GM21723 (cell line): ENCODE results near the gene AVPR1A.
A peak's percentile ranks its signal among the peaks of the same experiment; 100 is the strongest.
"Not testable (repeated sequence)": the region's sequence is repeated elsewhere in the genome, so short reads cannot be mapped to it uniquely, and the experiment has no call there.

Experiments
- ATAC-seq: cut with Tn5 transposase; IDR thresholded peaks from one replicate; pipeline ENCODE4 v1.9.1; 2021; ENCODE audit warnings: mild to moderate bottlenecking, moderate library complexity; ENCODE audit not compliant: unreplicated experiment

AVPR1A gene

DNA sequence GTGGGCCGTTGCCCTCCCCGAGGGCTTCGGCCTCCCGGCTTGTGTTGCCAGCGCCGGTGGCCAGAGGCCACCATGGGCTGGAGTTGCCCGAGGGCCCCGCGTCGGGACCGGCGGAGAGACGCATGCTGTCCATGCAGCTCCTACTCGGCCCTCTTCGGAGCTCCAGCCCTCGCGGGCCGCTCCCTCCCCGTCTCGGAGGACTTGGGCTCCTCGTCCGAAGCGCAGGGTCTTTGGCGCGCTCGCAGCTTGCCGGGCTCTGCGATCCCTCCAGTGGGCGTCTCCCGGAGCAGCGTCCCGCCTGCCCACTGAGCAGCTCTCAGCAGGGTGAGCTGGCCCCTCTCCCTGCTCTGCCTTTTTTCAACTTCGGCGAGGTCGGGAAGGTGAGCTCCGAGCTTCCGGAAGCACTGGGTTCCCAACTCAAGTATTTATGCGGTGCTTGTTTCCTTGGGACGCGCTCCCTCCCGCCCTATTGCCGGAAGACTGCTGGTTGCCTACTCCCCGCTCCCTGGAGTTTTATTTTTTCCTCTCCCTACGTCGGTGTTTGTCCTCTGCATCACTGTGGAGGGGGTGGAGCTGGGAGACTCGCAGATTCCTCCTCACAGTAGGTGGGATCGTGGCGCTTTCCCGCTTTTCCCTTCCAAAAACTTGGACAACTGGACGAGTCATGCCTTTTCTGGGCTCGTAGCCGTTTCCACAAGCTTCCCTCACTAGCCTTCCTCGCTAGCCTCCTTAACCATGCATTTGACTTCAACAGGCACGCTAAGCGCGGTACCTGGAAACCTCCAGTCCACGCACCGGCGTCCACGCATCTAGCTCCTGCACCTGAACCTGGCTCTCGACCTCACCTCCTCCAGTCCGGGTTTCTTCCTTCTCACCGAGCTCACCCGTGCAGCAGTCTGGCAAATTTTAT lies at the start of gene AVPR1A:
AVPR1A (minus strand) TSS at position 489 of the 910 bp plus-strand sequence; CDS start at position 124, 365 bp downstream.
- ATAC-seq = no peak

DNA sequence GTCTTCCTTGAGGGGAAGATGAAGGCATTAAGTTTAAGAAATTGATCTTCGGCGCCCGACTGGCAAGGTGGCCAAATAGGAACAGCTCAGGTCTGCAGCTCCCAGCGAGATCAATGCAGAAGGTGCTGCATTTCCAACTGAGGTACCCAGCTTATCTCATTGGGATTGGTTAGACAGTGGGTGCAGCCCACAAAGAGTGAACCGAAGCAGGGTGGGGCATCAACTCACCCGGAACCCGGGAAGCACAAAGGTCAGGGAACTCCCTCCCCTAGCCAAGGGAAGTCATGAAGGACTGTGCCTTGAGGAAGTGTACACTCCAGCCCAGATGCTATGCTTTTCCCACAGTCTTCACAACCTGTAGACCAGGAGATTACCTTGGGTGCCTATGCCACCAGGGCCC lies 45.2 kb upstream of the AVPR1A start:
- ATAC-seq = no peak

DNA sequence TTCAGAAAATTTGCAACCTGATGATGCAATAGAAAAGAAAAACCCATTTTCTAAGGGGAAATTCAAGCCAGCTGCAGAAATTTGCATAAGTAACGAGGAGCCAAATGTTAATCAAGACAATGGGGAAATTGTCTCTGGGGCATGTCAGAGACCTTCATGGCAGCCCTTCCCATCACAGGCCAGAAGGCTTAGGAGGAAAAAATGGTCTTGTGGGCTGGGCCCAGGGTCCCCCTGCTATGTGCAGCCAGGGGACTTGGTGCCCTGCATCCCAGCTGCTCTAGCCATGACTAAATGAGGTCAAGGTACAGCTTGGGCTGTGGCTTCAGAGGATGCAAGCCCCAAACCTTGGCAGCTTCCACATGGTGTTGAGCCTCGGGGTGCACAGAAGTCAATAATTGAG lies 28.2 kb upstream of the AVPR1A start:
- no peak for ATAC-seq

GRCh38 chr12:63170321-63170720 lies 19.3 kb upstream of the AVPR1A start:
- ATAC-seq = no peak

DNA sequence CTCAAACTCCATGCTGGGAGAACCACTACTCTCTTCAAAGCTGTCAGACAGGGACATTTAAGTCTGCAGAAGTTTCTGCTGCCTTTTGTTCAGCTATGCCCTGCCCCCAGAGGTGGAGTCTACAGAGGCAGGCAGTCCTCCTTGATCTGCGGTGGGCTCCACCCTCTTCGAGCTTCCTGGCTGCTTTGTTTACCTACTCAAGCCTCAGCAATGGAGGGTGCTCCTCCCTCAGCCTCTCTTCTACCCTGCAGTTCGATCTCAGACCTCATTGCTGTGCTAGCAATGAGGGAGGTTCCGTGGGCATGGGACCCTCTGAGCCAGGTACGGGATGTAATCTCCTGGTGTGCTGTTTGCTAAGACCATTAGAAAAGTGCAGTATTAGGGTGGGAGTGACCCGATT lies 16.7 kb upstream of the AVPR1A start:
- not testable (repeated sequence) for ATAC-seq

DNA sequence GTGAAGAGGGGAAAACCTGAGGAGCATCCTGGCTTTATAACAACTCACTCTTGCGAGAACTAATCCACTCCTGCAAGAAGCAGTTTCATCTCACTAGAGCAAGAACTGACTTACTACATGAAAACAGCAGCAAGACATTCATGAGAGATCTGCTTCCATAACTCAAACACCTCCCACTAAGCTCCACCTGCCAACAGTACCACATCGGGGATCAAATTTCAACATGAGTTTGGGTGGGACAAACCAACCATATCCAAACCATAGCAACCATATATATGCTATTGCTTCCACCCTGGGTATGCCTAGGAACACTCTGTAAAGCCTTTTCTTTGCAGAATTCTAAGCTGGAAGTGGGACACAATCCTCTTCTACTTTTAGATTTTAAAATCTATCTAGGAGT lies 13.9 kb upstream of the AVPR1A start:
- ATAC-seq = no peak

- ATAC-seq = no peak
Observed at GRCh38 chr12:63163541-63163940, 12.5 kb upstream of the AVPR1A start.

DNA sequence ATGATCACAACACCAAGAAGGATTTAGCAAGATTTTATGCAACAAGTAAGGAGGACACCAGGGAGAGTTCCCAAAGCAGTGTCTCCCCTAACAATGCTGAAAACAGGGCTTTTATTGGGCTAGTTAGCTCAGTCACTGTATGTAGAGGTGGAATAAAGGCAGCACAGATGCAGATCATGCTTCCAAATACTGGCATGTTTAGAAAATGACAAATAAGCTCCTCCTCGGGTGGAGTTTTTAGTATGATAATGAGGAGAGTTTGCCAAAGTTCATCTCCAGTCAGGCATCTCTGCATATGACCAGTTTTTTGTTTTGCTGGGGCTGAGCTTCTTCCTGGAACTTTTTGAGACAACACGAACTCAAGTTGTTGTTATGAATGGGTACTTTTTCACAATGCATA lies 4.4 kb upstream of the AVPR1A start:
- no peak for ATAC-seq

- ATAC-seq = no peak
Observed at GRCh38 chr12:63154560-63154959, 3.6 kb upstream of the AVPR1A start.

DNA sequence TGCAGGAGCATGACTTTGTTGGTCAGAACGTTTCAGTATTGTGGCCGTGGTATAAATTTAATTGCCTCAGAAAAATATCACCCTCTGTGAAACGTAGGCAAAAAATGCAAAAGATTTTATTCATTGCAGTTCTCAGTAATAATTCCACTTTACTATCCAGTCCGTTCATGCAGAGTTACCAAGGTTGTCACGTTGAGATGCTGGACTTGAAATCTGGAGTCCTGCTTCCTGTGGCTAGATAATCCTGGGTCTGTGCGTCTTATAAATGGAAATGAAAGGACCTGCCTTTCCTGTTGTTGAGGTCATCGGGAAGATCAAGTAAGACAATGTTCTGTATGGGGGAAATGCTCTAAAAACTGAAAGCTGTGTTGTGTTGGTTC lies 1.3 kb upstream of the AVPR1A start:
- no peak for ATAC-seq

- ATAC-seq = peak; percentile 74
Observed at GRCh38 chr12:63151623-63152320, 771 bp upstream of the AVPR1A start.

GRCh38 chr12:63149909-63150712 lies 890 bp downstream of the AVPR1A start:
- no peak for ATAC-seq

GRCh38 chr12:63144556-63144955 lies 6.4 kb downstream of the AVPR1A start:
- no peak for ATAC-seq

DNA sequence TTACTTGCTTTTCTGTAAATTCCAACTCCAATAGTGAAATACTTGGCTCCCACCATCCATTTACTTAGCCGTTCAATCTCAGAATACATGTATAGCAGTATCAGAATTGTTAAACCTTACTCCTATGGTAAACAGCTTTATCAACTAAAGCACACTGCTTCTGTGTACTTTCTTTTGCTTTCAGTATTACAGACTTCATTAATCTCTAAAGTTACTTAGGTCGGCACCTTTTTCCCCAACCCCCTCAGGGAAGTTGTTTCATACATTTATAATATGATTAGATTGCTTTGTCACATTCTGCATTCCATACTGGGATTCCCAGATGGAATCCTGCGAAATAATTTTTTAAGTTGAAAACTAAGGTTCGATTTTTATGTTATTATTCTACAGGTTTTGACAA lies 12.5 kb downstream of the AVPR1A start:
- no peak for ATAC-seq

DNA sequence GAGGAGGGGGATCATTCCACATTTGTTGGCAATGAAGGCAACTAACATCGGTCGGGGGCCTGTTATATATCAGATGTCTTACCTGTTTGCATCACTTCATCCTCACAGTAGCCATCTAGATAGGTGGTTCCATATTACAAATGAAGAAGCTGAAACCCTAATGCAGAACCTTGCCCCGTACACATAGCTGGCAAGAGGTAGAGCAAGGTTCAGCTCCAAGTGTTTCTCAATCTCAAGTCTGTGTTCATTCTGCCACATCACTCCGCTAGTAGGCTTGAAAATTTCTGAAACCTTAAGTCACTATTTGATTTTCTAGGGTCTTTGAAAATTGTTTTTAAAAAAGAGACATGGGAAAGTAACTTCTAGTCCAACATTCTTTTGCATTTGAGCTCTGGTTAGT lies 17.0 kb downstream of the AVPR1A start:
- no peak for ATAC-seq

GRCh38 chr12:63132201-63132600 lies 18.8 kb downstream of the AVPR1A start:
- no peak for ATAC-seq

DNA sequence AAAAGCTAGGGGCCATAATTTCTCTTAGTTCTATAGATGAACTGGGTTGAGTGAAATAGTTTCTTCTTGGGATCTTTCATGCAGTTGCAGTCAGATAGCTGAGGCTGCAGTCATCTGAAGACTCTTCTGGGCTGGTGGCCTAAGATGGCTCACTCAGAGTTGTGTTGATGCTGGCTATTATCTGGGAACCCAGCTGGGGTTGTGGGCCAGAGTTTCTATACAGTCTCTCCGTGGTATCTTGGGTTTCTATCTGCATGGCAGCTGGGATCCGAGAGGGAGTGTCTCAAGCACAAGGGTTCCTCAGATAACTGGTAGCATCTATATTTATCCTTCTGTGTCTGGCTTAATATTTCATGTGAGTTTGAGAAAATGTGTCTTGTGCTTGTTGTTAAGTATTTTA lies 21.1 kb downstream of the AVPR1A start:
- ATAC-seq = no peak

DNA sequence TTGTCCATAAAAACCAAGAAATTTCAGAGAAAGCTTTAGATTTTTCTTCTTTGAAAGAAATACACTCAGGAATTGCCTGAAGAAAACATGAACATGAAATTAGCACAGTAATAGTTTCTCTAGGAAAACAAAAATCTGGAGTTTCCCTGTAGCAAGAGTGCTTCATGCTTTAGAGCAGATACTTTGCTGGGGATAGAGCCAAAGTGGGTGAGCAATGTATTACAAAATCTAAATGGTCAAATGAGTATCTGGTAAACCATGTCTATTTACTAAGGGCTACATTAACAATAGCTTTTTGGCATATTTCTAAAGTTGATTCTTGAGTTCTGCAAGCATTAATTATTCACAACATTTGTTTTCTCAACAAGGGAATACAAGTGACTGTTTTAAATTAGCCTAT lies 26.2 kb downstream of the AVPR1A start:
- no peak for ATAC-seq

GRCh38 chr12:63103494-63104131 lies 47.4 kb downstream of the AVPR1A start:
- ATAC-seq = no peak

DNA sequence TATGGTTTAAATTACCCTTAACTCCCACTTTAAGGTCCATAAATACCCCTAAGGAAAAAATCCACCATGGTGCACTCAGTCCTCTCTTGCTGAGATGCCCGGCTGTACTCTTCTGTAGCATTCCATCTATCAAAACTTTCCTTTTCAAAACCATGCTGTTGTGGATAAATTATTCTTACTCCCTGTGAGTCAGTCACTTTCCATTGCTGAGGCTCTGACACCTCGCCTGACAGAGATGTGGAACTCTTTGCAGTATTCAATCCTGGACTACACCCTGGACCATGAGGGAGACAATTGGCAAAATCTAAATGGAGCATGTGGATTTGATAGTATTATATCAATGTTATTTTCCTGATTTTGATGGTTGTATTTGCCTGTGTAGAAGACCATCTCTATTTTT lies 49.1 kb downstream of the AVPR1A start:
- no peak for ATAC-seq

- no peak for ATAC-seq
Observed at GRCh38 chr12:63098851-63099250, 52.1 kb downstream of the AVPR1A start.
